H1 (cell line): ENCODE measurements around the gene AHDC1. TPM values are rescaled to one million over a fixed set of nuclear protein-coding genes. Genes with fewer than 3 reads are reported as not detected.

Experiments used
- CTCF ChIA-PET: fragments of 300-600 bp; sonication (Branson Sonifier 250); formaldehyde crosslinking; loops from one replicate; lab custom pipeline; 2021; ENCODE audit not compliant: partially characterized antibody; lab: Charles Lee
- POLR2A ChIA-PET: fragments of 300-600 bp; sonication (Branson Sonifier 250); formaldehyde crosslinking; loops from one replicate; lab custom pipeline; 2021; ENCODE audit warnings: inconsistent platforms; ENCODE audit not compliant: partially characterized antibody; lab: Charles Lee
- DNase-seq, 2 experiments: peaks; one replicate each; pipeline versions ENCODE4 v3.0.0 to v3.0.0-alpha.2; 2010 to 2022; ENCODE audit warnings: low spot score in 2 of 2, low read depth in 1 of 2, mixed read lengths in 1 of 2
- FAIRE-seq: peaks from 2 replicates; lab custom pipeline; 2011; peaks lifted over from hg19 to GRCh38; lab: Jason Lieb, UNC
- H2AFZ ChIP-seq: 2 replicates; pipeline ENCODE4 v1.8.1; 2012; ENCODE audit warnings: low read length, inconsistent platforms
- H2AK5ac ChIP-seq: 2 replicates; pipeline ENCODE4 v1.6.1; 2013; ENCODE audit warnings: low read depth, low read length
- H2BK120ac ChIP-seq: replicated peaks from 2 replicates; pipeline ENCODE3; 2013; ENCODE audit warnings: low read depth, low read length, inconsistent platforms
- H2BK12ac ChIP-seq: 2 replicates; pipeline ENCODE4 v1.6.1; 2013; ENCODE audit warnings: low read depth, low read length
- H2BK15ac ChIP-seq: 2 replicates; pipeline ENCODE4 v1.6.1; 2013; ENCODE audit warnings: low read length
- H2BK20ac ChIP-seq: 2 replicates; pipeline ENCODE4 v1.6.1; 2013; ENCODE audit warnings: low read length
- H2BK5ac ChIP-seq: 2 replicates; pipeline ENCODE4 v1.6.1; 2013; ENCODE audit warnings: low read depth, low read length
- H3K14ac ChIP-seq: 2 replicates; pipeline ENCODE4 v1.6.1; 2013; ENCODE audit warnings: inconsistent platforms; ENCODE audit not compliant: insufficient read length
- H3K18ac ChIP-seq: 2 replicates; pipeline ENCODE4 v1.6.1; 2013; ENCODE audit warnings: low read length; ENCODE audit errors: extremely low read depth
- H3K23ac ChIP-seq: 2 replicates; pipeline ENCODE4 v1.6.1; 2013; ENCODE audit warnings: inconsistent platforms; ENCODE audit not compliant: insufficient read length
- H3K23me2 ChIP-seq: 2 replicates; pipeline ENCODE4 v1.6.1; 2013; ENCODE audit warnings: low read depth, low read length
- H3K27ac ChIP-seq: 2 replicates; pipeline ENCODE4 v1.6.1; 2011; ENCODE audit warnings: low read depth, low read length, inconsistent platforms
- H3K27me3 ChIP-seq, 4 experiments: replicated peaks in 1 of 4; 1 replicate in 1 of 4; 2 replicates in 3 of 4; pipeline versions ENCODE4 v1.6.1 to v1.8.1; 2011 to 2013; ENCODE audit warnings: low read length in 3 of 4, mild to moderate bottlenecking in 3 of 4, inconsistent platforms in 2 of 4, mixed read lengths in 2 of 4, moderate library complexity in 1 of 4; ENCODE audit not compliant: control insufficient read depth in 3 of 4, insufficient read depth in 3 of 4; ENCODE audit errors: extremely low read depth in 1 of 4
- H3K36me3 ChIP-seq, 4 experiments: 2 replicates each; pipeline versions ENCODE4 v1.6.1 to v1.8.1; 2011 to 2013; ENCODE audit warnings: mild to moderate bottlenecking in 4 of 4, low read length in 3 of 4, moderate library complexity in 2 of 4, control low read depth in 1 of 4, inconsistent platforms in 1 of 4; ENCODE audit not compliant: insufficient read depth in 4 of 4, control insufficient read depth in 2 of 4
- H3K4ac ChIP-seq: replicated peaks from 2 replicates; pipeline ENCODE3; 2013; ENCODE audit warnings: low read length, low read depth, mixed read lengths, inconsistent platforms; ENCODE audit not compliant: insufficient read length
- H3K4me1 ChIP-seq, 4 experiments: replicated peaks in 1 of 4; 1 replicate in 1 of 4; 2 replicates in 3 of 4; pipeline versions ENCODE4 v1.6.1 to v1.8.1; 2011 to 2013; ENCODE audit warnings: low read length in 3 of 4, inconsistent platforms in 2 of 4, mixed read lengths in 1 of 4; ENCODE audit not compliant: insufficient read depth in 4 of 4, control insufficient read depth in 3 of 4
- H3K4me2 ChIP-seq, 2 experiments: 2 replicates each; pipeline versions ENCODE4 v1.6.1 to v1.8.1; 2011 to 2013; ENCODE audit warnings: low read depth in 2 of 2, low read length in 2 of 2, control low read depth in 1 of 2, inconsistent platforms in 1 of 2, mild to moderate bottlenecking in 1 of 2; ENCODE audit not compliant: insufficient read depth in 1 of 2
- H3K4me3 ChIP-seq, 4 experiments: fragments of 200-600, 300-600 bp in 1 of 4; sonication (generic), shearing (Covaris generic), sonication (Bioruptor Twin) in 1 of 4; 2 replicates each; pipeline versions ENCODE4 v1.5.1 to v1.8.1; 2011 to 2016; ENCODE audit warnings: low read length in 4 of 4, low read depth in 3 of 4, control low read depth in 2 of 4, inconsistent platforms in 2 of 4, mild to moderate bottlenecking in 2 of 4, mixed read lengths in 1 of 4, moderate library complexity in 1 of 4; ENCODE audit not compliant: insufficient read depth in 2 of 4; ENCODE audit errors: extremely low read depth in 1 of 4
- H3K56ac ChIP-seq: replicated peaks from 2 replicates; pipeline ENCODE3; 2013; ENCODE audit warnings: low read depth, mild to moderate bottlenecking, mixed read lengths, low read length, inconsistent platforms; ENCODE audit not compliant: insufficient read length
- H3K79me1 ChIP-seq: 2 replicates; pipeline ENCODE4 v1.6.1; 2013; ENCODE audit warnings: low read depth, low read length, control low read depth
- H3K79me2 ChIP-seq, 2 experiments: 2 replicates each; pipeline versions ENCODE4 v1.6.1 to v1.8.1; 2012 to 2013; ENCODE audit warnings: low read length in 2 of 2, mild to moderate bottlenecking in 2 of 2, inconsistent platforms in 1 of 2; ENCODE audit not compliant: insufficient read depth in 2 of 2, control insufficient read depth in 1 of 2
- H3K9ac ChIP-seq, 4 experiments: replicated peaks in 1 of 4; 1 replicate in 1 of 4; 2 replicates in 3 of 4; pipeline versions ENCODE4 v1.6.1 to v1.8.1; 2011 to 2013; ENCODE audit warnings: low read depth in 3 of 4, low read length in 3 of 4, control low read depth in 2 of 4, mild to moderate bottlenecking in 2 of 4, moderate library complexity in 2 of 4, inconsistent platforms in 1 of 4; ENCODE audit errors: extremely low read depth in 1 of 4
- H3K9me3 ChIP-seq, 2 experiments: 2 replicates each; pipeline versions ENCODE4 v1.6.1 to v1.8.1; 2012 to 2013; ENCODE audit warnings: mild to moderate bottlenecking in 2 of 2, moderate library complexity in 2 of 2, control low read depth in 1 of 2, inconsistent platforms in 1 of 2, low read depth in 1 of 2, low read length in 1 of 2, mixed read lengths in 1 of 2; ENCODE audit not compliant: insufficient read depth in 2 of 2
- H4K20me1 ChIP-seq, 2 experiments: replicated peaks in 1 of 2; 2 replicates each; pipeline versions ENCODE3 to v1.8.1; 2011 to 2013; ENCODE audit warnings: inconsistent platforms in 2 of 2, low read length in 2 of 2, mild to moderate bottlenecking in 1 of 2; ENCODE audit not compliant: insufficient read depth in 2 of 2, control insufficient read depth in 1 of 2
- H4K5ac ChIP-seq: 2 replicates; pipeline ENCODE4 v1.6.1; 2013; ENCODE audit warnings: low read length, low read depth, mixed read lengths, inconsistent platforms; ENCODE audit not compliant: insufficient read length
- H4K8ac ChIP-seq: 2 replicates; pipeline ENCODE4 v1.8.0; 2013; ENCODE audit warnings: mild to moderate bottlenecking, moderate library complexity, low read length, inconsistent platforms; ENCODE audit not compliant: insufficient read depth; ENCODE audit errors: extremely low read depth
- H4K91ac ChIP-seq: replicated peaks from 2 replicates; pipeline ENCODE3; 2013; ENCODE audit warnings: low read length, mixed read lengths, inconsistent platforms; ENCODE audit not compliant: insufficient read length
- ASH2L ChIP-seq: fragments of 200-600, 300-600 bp; sonication (generic); IDR thresholded peaks from one replicate; pipeline ENCODE4 v1.7.1; 2017; ENCODE audit warnings: low read length
- GABPA ChIP-seq: IDR thresholded peaks from 2 replicates; pipeline ENCODE4 v1.6.1; 2011; ENCODE audit warnings: mild to moderate bottlenecking, low read length, moderate library complexity, borderline replicate concordance; ENCODE audit not compliant: insufficient read depth
- KDM4A ChIP-seq: IDR thresholded peaks from one replicate; pipeline ENCODE4 v1.7.1; 2012; ENCODE audit warnings: low read depth, mild to moderate bottlenecking, moderate library complexity, low read length, inconsistent platforms; ENCODE audit not compliant: severe bottlenecking
- SUZ12 ChIP-seq: fragments of 200-600 bp; sonication (generic); IDR thresholded peaks from 2 replicates; pipeline ENCODE4 v1.6.1; 2012; ENCODE audit warnings: mild to moderate bottlenecking, inconsistent platforms, low read length, moderate library complexity, mixed read lengths
- USF2 ChIP-seq: IDR thresholded peaks from 2 replicates; pipeline ENCODE4 v1.6.1; 2011; ENCODE audit warnings: low read length, improper control_type of control experiment
- WGBS, 2 experiments: shearing (Covaris generic) in 1 of 2; methylation state at CpG; one replicate each; pipeline versions ENCODE4 v1.1.6 to v1.1.7; 2013 to 2015; ENCODE audit warnings: low lambda C conversion rate in 2 of 2, mixed read lengths in 2 of 2, inconsistent platforms in 1 of 2, low coverage in 1 of 2, missing lambda C conversion rate in 1 of 2; ENCODE audit not compliant: insufficient replicate concordance in 2 of 2, insufficient coverage in 1 of 2, insufficient read length in 1 of 2; ENCODE audit errors: extremely low coverage in 1 of 2, missing lambda C conversion rate in 1 of 2; 5-methylcytosine and 5-hydroxymethylcytosine counted together
- polyA plus RNA-seq, 7 experiments: library from polyadenylated mRNA; depleted of rRNA in 3 of 7; stranded (reverse) in 5 of 7; unstranded in 2 of 7; fragments of >200 nt in 5 of 7; fragments of 200-250 nt in 2 of 7; gene quantifications; 1 replicate in 5 of 7; 2 replicates in 1 of 7; 4 replicates in 1 of 7; pipeline versions ENCODE4 v1.2.1 to v1.2.3, GENCODE V29; 2011 to 2013; ENCODE audit warnings: missing spikeins in 2 of 7, mixed read lengths in 2 of 7
- total RNA-seq: library from RNA; stranded (reverse); fragmentation: NEBNext Ultra II Directional; extraction: Animal tissue kit (Norgen Biotek cat#: 25700); gene quantifications from 2 replicates; pipeline ENCODE4 v1.2.1, GENCODE V29; 2021

The AHDC1 gene
- total and polyA plus RNA-seq, 2 of the 8 experiments (the other 6 are each of a cell fraction or from before 2014, with no cell fraction given), result 4.4 to 35.1 TPM

- Histone ChIP-seq H4K5ac (no peak overlapping the region), H3K23me2 (peaks cover 6% of the 10 kb centered on the region; the same call in 1 of the 2 replicates)
- CTCF ChIA-PET, result interaction anchor here (0.6 to 3.0 kb wide), 3 partner anchors 9 to 28 kb away, joined by 4 to 10 read pairs (median 5); no protein-coding TSS in a partner anchor
- TF ChIP-seq ASH2L, result peak; percentile 16
- TF ChIP-seq GABPA, result peak; percentile 16; the same call in 1 of the 2 replicates
- TF ChIP-seq KDM4A, result peak; percentile 69
- TF ChIP-seq SUZ12, result peak; percentile 93
- TF ChIP-seq USF2, result no peak
- TF ChIP-seq, all 59 proteins: peak for 4
- no peaks in the 10 kb centered on the region for H3K36me3 ChIP-seq
- H2BK120ac ChIP-seq, result no peak overlapping the region
- no peaks in the 10 kb centered on the region for H3K79me2 ChIP-seq
- H2BK5ac ChIP-seq, result no peak overlapping the region
- peaks cover 0 to 5% (median 2%) of the 10 kb centered on the region in 4 experiments; a peak in 5 of 7 replicates for H3K4me1 ChIP-seq
- no peak overlapping the region for H2BK12ac ChIP-seq
- no peak overlapping the region for H3K56ac ChIP-seq
- H2BK20ac ChIP-seq, result no peak overlapping the region
- peak overlapping the region; percentile 24; the same call in 1 of the 2 replicates for H3K18ac ChIP-seq
- H3K4me2 ChIP-seq, result peak overlapping the region; percentile 57 to 69
- H3K27me3 ChIP-seq, result peaks cover 19 to 36% (median 31%) of the 10 kb centered on the region in 4 experiments
- H4K91ac ChIP-seq, result no peak overlapping the region
- H3K23ac ChIP-seq, result no peak overlapping the region
- 0 out of 2 replicates have a peak overlapping the region, but pooled peaks have one; percentile 6 for H4K8ac ChIP-seq
- no peak overlapping the region for H2AK5ac ChIP-seq
- POLR2A ChIA-PET, result interaction anchor here (1.0 kb wide), 1 partner anchor 13 kb away, joined by 3 read pairs; no protein-coding TSS in a partner anchor
- H3K79me1 ChIP-seq, result no peaks in the 10 kb centered on the region
- no peak overlapping the region for H3K4ac ChIP-seq
- no peaks in the 10 kb centered on the region for H3K9me3 ChIP-seq
- no peaks in the 10 kb centered on the region for H4K20me1 ChIP-seq
- DNase-seq (peak in 1 of 2 experiments; percentile 67), FAIRE-seq (no peak)
- 11% methylated on average over 20 of the region's 63 CpGs; no CpG with 5 or more reads in 1 of the 2 experiments for WGBS, 2 experiments
- H2AFZ ChIP-seq, result peak overlapping the region; percentile 70
- peak overlapping the region in 1 of 4 experiments; percentile 57; a peak in 1 of 7 replicates for H3K9ac ChIP-seq
- H3K4me3 ChIP-seq, result peak overlapping the region; percentile 31 to 62 (median 52)
- no peak overlapping the region for H2BK15ac ChIP-seq
- H3K27ac ChIP-seq, result no peak overlapping the region
- H3K14ac ChIP-seq, result no peak overlapping the region
These were observed 30.4 kb upstream of the AHDC1 start for GRCh38 chr1:27634177-27634984.
